GM21723 (cell line): Measurements from ENCODE around the gene SNX32.
A peak's percentile ranks its signal among the peaks of the same experiment; 100 is the strongest.

Source experiments
- ATAC-seq: cut with Tn5 transposase; IDR thresholded peaks from one replicate; pipeline ENCODE4 v1.9.1; 2021; ENCODE audit warnings: mild to moderate bottlenecking, moderate library complexity; ENCODE audit not compliant: unreplicated experiment

SNX32 gene

DNA sequence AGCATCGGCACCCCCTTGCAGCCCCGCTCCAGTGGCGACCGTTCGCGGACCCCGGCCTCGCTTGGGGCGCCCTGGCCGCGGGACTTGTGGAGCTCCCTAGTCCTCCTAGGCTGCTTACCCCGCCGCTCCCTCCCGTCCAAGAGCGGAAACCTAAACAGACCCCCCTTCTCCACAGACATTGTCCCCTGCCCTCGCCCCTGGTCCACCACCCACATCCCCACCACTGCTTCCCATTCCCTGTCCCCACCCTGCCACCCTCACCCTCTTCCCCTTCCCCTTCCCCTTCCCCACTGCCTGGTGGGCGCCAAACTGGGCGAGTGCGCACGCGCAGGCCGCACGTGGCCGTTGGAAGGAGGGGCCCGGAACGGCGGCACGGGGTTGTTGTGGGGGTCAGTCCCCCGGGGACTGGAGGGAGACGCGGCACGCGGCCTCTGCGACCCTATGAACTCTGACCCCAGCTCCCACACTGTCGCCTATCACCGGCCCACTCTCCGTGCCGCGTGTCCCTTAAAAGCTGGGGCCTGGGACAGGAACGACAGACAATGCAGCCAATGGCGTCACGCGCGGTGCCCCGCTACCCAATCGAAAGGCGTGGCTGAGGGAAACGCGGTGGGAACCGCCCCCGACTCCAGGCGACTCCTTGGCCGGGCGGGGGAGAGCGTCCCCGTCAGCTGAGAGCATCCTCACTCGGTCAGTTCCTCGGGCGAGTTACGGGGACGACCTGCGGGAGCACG is at the start of gene SNX32:
Gene SNX32 (plus strand): TSS at position 667 of the 734 bp plus-strand sequence. CDS start 103 bp downstream, outside the sequence.
- peak; percentile 94 for ATAC-seq

DNA sequence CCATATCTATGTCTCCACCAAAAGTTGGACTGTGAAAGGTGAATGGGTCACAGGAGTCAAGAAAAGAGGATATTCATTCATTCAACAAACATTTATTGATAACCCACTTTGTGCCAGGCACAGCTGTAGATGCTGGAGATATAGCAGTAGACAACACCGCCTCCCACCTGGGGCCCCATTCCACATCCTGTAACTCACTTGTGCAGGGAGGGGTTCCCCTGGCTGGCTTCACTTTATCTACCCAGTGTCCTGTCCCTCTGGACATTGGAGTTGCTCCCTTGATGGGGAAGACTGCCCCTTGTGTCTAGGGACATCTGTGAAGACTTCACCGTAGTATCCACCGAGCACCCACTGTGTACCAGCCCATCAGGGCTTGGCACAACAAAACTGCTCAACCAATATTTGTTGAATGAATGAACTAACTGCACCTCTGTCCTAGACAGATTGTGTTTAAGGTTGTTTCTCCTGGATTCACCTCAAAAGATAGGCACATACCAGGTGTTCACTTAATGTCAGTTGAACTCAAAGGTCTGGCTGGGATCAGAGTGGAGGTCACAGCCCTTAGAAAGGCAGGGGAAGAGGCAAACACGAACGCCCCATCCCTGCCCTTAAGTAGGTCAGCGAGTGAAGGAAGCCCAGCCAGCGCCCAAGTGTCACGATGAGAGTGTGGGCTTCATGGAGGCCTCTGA is 48.3 kb upstream of the SNX32 start:
- ATAC-seq, result no peak

DNA sequence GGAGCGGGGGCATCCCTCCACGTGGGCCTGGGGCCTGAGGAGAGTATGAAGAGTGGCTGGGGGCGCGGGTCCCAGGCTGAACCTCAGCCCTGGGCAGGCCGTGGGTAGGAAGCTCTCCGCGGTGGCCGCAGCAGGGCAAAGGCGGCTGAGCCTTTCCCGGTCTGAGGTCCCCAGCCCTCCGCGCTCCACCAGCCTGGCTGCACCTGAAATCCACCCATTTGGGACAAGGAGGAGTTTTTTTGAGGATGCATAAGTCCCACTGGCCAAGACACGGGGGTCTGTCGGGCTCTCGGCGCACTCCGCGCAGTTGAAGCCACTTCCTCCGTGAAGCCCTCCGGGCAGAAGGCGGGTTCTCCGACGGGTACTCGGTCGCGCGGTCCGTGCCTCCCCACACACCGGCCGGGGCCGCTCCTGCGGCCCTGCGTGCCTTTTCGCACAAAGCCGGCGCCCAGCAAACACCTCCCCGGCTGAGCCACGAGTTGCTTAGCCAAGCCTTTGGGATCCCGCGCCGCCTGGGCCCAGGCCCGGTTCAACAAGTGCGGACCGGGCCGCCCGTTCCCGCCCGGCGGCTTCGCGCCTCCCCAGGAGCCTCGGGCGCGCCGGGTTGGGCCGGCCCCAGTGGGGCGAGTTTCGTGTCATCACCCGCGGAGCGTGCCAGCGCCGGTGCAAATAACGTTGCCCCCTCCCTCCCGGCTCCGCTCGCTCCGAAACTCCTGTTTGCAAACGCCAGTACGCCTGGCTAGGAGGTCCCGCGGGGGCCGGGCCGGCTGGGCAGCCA is 47.6 kb upstream of the SNX32 start:
- no peak for ATAC-seq

DNA sequence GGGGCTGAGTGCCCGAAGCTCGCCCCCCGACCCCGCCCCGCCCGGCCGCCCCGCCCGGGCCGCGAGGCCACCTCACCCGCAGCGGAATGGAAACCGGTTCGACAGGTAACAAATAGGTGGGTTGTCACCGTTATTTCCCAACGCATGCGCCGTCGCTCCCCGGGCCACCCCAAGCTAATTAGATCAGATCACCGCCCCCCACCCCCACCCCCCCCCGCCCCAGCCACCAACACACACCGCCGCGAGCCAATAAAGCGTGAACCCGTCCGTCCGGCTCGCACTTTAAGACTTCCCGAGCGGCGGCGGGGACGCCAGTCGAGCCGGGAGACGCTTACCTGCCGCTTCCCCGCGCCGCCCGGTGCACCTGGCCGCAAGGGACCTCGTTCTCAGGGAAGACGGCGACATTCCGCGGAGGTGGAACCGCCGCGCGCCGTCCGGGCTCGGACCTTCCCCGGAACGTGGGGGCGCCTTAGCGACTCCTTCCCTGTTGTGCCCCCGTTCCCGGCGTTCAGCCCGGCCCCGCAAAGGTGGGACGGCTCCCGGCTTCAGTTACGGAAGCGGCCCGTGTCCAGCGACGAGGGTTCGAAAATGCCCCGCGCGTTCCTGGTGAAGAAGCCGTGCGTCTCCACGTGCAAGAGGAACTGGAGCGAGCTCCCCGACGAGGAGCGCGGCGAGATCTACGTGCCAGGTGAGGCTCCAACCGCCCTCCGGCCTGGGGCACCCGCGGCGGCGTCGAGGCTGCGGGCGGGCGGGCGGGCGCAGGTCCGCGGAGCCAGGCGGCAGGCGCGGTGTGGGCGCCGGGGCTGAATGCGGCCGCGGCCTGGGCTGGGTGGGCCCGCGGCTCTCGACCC is 46.8 kb upstream of the SNX32 start, which contains the start of gene OVOL1:
Gene OVOL1 (plus strand): TSS at position 278 of the 851 bp plus-strand sequence. CDS start 311 bp downstream, at position 589.
- ATAC-seq, result no peak

DNA sequence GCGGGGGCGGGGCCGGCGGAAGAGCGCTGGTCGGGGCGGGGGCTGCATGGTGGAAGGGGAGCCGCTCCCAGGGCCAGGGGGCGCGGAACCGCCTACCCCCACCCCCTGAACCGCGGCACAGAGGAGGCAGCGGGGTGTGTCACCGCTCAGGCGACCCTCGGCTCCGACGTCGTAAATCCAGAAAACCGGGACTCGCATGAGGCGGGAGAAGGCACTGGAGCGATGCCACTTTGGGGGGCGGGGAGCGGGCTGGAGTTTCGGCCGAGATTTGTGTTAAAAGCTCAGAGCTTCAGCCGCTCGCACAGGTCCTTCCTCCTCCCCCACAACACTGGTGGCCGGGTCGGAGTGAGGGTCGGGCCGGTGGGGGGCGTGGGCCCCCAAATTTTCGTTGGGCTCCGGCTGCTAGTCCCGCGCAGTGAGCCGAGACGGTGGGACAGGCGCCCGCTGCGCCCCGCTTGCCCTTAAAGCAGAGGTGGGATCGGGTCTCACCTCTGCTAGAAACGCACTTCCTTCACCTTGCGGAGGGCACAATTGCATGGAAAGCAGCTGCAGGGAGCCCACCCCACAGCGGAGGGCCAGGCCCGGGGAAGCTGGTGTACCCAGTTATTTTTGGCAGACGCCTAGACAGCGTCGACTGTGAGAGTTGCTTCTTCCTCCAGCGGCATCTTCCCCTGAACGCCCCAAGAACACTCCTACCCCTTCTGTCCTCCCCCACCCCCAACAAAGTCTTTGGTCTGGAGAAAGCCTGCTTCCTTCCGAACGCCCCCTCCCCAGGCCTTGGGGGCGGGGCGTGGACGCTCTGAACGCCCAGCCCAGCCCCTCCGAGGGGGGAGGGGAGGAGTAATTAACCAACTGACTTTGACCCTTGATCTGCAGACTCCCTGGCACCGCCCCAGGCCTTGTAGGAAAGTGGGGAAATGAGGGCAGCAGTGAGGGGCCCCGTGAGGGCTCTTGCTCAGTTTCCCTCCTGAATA is 45.8 kb upstream of the SNX32 start:
- no peak for ATAC-seq

DNA sequence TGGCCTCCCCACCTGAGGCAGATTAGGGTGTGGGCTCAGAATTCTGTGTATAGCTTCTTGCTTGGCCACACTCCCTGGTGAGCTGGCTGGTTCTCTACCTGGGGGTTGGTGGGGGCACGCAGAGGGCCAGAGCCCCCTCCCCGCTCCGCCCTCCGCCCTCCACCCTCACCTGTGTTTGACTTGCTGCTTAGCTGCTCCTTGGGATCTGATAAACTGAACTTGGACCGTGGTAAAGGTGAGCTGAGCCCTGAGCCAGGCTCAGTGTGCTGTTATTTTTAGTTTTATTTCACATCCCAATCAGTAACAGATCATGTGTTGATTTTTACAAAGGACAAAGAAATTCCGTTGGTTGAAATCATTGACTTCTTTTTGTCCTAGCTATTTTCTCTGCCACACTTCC is 44.9 kb upstream of the SNX32 start:
- no peak for ATAC-seq

DNA sequence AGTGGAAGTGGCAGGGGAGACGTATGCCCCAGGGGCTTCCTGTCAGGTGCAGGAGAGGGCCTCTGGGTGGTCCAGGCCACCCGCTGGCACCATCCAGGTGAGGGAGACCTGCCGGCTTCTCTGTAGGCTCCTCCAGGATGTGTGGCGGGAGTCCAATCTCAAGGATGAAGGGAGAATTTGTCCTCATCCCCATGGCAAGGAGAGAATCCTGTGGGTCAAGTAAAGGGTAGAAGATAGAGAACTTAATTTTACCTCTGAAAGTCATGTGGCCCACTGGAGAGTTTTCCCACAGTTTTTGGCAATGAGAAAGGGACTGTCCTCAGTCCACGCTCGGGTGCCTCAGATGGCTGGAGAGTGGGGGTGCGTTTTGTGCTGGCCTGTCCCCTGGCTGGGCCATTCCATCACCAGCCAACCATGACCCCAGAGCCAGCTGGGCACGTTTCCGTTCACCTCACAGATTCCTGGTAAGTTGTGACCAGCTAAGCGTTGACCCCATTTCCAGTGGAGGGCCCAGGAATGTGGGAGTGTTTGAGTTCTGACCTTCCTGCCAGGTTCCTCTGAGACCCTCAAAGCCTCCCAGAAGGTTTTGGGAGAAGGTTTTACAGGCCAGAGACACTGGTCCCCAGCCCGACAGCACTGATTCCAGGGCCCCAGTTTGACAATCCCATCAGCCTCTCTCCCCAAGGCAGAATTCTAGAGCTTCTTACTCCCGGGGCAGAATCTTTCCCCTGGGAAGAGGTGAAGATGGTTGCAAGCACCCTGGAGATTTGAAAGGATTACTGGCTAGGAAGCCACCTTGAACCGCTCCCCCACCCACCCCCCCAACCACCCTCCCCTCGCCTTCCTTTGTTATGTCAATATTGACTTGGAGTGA is 44.3 kb upstream of the SNX32 start:
- ATAC-seq, result no peak

DNA sequence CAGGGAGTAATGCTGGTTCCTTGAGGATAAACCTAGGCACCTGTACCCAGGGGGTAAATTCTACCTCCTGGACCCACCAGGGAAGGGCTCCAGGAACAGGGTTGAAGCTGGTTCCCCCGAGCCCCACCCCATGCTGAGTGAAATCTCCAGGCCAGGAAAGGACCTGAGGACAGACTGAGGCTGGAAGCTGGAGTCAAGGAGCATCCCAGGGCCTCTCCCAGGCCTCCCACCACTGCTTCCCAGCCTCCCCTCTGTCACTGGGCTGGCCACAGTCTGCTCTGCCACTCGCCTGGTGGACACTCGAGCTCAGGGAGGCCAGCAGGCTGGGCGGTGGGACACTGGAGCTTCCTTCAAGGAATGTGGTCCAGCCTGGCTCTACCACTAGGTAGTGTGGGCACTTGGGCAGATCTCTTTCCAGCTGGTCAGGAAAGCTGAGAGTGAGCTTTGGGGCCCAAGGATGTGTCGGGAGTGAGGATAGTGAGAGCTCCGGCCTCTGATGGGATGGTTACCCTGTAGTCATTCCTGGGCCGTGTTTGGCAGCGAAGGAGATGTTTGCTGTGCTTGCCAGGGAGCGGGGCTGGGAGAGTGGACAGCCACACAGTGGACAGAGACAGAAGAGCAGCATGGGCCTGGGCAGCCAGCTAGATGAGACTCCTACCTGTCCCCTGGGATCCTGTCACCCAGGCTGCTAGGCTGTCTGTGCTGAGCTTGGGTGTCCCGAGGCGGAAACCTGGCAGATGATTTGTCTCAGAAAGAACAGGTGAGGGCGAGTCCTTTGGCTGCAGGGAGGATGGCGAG is 43.5 kb upstream of the SNX32 start:
- ATAC-seq, result no peak

DNA sequence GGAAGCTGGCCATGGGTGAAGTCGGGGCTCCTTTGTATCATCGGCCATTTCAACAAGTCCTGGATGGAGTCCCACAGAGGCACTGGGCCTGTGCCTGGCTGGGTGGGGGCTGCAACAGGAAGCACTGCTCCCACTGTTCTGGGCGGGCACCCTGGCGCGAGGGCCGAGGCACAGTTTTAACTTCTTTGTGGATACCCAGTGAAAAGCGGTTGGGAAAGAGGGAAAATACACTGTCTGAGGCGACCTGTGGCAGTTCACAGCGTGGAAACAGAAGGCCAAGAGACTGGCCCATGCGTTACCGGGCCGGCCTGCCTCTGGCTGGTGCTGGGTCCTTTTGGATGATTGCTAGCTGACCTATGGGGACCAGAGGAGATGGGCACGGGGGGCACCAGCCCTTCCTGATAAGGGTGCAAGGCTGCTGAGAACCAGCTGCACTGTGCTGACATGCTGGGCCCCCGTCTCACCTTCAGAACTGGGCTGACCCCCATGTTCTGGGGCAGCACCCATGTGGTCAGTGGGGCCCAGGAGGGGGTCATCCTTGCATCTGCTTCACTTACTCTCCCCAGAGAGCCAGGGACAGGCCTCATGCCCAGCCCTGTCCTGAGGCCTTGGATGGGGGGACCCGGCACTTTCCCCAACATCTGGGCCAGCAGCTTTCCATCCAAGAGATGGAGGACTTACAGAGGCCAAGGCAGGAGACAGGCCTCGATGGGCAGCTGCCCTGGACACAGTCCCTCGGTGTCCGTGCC is 42.7 kb upstream of the SNX32 start:
- no peak for ATAC-seq

DNA sequence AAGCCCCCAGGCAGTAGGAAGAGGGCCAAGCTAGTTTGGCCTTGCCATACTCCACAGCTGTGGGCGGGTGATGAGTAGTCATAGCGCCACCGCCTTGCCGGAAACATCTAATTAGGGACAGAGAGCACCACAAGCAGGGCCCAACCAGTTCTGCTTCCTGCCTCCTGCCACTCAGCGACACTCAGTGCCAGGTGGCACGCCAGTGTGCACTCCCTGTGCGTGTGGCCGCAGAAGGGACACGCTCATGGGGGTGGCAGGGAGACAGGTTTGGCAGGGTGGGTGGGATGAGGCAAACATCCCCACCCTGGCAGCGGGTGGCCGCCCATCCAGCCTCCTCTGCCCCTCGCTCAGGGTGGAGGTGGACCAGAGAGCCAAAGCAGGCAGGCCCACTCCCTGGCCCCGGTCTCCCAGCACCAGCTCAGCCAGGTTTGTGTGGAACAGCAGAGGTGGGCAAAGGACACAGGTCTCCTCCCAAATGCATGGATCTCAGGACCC is 42.0 kb upstream of the SNX32 start:
- no peak for ATAC-seq

DNA sequence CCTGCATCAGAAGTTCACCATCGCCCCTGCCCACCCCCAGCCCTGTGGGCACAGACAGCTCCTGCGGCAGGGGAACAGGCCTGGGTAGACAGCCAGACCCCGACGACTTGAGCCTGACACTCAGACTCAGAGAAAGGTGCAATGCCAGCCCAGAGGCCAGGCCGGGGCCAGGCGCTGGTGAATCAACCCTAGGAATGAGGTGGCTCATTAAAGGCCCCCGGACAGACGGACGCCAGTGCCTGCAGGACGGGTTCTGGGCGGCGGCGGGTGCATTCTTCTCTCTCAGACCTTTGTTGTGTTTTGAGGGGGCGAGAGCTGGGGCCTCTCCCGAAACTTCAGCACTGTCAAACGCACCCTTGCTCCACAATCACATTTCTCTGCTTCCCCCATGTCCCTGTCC is 41.3 kb upstream of the SNX32 start:
- no peak for ATAC-seq

DNA sequence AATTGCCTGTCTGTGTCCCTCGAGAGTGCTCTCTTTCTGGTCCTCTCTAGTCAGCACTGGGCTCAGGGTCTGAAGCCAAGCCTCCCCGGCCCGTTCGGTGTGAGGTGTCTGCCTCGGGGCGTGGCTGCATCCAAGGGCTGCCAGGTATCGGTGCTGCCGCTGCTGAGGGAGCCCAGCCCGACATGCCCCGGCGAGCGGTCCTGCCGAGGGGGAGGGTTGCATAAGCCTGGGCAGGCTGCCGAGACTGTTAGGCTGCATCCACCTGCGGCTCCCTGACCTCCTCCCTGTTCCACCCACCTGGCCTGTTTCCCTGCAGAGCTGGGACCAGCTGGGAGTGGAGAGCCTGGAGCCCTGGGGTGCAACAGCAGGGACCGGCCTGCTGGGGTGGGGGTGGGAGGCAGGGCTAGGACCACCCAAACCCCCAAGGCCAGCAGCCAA is 40.6 kb upstream of the SNX32 start:
- no peak for ATAC-seq

DNA sequence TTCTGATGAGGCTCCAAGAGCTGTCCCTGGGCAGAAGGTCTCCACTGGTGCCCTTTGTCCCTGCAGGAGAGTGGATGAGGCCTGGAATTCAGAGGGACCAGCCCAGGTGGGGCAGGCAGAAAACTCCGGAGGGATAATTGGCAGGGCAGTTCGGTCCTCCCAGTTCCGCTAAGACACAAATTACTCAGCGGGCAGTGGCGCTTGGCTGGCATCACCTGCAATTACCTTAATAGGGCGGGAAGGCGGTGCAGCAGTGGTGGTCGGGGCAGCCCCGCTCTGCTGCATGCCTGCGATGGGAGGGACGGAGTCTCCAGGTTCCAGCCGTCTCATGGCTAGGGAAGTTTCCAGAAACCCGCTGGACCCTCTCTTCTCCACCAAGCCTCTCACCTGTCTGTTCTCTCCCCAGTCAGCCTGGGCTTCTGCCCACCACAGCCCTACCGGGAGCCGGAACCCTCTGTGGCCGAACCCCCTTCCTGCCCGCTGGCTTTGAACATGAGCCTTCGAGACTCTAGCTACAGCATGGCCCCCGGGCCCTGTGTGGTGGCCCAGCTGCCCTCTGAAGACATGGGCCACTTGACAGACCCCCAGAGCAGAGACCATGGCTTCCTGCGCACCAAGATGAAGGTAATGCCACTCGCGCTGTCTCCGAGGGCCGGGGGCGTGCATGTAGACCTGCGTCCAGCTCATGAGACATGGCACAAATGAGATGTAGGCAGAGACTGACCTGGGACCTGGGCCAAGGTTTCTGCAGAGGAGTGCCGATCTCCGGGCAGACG is 40.0 kb upstream of the SNX32 start:
- no peak for ATAC-seq

DNA sequence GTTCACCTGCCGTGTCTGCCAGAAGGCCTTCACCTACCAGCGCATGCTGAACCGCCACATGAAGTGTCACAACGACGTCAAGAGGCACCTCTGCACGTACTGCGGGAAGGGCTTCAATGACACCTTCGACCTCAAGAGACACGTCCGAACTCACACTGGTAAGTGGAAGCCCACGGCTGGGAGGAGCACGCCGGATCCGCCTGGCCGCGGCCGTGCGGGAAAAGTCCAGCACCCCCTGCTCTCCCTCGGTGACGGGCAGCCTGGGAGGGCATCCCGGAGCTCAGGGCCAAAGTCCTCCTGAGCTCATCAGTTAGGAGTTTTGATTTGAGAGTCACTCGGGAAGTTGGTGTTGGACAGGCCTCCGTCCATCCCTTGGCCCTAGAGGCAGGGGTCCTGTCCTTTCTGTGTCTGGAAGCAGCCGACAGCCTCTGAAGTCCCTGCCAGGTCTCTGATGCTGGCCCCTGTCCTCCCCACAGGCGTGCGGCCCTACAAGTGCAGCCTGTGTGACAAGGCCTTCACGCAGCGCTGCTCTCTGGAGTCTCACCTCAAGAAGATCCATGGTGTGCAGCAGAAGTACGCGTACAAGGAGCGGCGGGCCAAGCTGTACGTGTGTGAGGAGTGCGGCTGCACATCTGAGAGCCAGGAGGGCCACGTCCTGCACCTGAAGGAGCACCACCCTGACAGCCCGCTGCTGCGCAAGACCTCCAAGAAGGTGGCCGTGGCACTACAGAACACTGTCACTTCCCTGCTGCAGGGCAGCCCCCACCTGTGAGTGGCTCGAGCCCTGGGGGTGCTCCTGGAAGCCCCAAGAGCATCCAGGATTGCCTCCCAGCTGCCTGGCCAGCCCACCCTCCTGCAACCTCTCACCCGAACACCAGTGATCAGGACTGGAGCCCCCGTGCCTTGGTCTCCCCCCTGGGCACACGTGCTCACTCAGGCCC is 38.9 kb upstream of the SNX32 start:
- ATAC-seq, result no peak
